Measurements from ENCODE around the gene ATP6AP1. TPM values are rescaled to one million over a fixed set of nuclear protein-coding genes. Genes with fewer than 3 reads are reported as not detected.

Gene ATP6AP1
- total RNA-seq, 3 donors from 2014 or later (not counting 1 experiment from before 2014, with no cell fraction given) = 62.4 to 71.7 (median 65.9) TPM

- no peak overlapping the region for H3K4me3 ChIP-seq (ENCODE audit: low read length)
- Mint-ChIP-seq H3K36me3 (no peaks in the 10 kb centered on the region), H3K27me3 (ENCODE audit: low read depth in 2 of 2) (no peaks in the 10 kb centered on the region), H3K27ac (no peak overlapping the region), H3K4me3 (no peak overlapping the region), H3K9me3 (no peaks in the 10 kb centered on the region), H3K4me1 (peaks cover 10 to 16% of the 10 kb centered on the region in 2 donors)
- DNase-seq = no peak
- 86% methylated on average over 16 of the region's 16 CpGs for WGBS (ENCODE audit: insufficient coverage)
- H3K27ac ChIP-seq (ENCODE audit: low read length) = no peak overlapping the region
- H3K27me3 ChIP-seq (ENCODE audit: control insufficient read depth, insufficient read depth, low read length) = no peaks in the 10 kb centered on the region
- no peak for TF ChIP-seq CTCF (IDR thresholded peaks at IDR 0.05)
- ATAC-seq = no peak
- peaks cover 17% of the 10 kb centered on the region for H3K36me3 ChIP-seq (ENCODE audit: control insufficient read depth, insufficient read depth, low read length)
- H3K9me3 ChIP-seq (ENCODE audit: control insufficient read depth, insufficient read depth, low read length) = no peaks in the 10 kb centered on the region
- H3K4me1 ChIP-seq (ENCODE audit: control insufficient read depth, insufficient read depth, low read length) = peaks cover 50% of the 10 kb centered on the region
- intact Hi-C loops (cut with micrococcal nuclease) = no loop called here
These were observed 56.0 kb downstream of the ATP6AP1 start for GRCh38 chrX:154484255-154485149.

DNA sequence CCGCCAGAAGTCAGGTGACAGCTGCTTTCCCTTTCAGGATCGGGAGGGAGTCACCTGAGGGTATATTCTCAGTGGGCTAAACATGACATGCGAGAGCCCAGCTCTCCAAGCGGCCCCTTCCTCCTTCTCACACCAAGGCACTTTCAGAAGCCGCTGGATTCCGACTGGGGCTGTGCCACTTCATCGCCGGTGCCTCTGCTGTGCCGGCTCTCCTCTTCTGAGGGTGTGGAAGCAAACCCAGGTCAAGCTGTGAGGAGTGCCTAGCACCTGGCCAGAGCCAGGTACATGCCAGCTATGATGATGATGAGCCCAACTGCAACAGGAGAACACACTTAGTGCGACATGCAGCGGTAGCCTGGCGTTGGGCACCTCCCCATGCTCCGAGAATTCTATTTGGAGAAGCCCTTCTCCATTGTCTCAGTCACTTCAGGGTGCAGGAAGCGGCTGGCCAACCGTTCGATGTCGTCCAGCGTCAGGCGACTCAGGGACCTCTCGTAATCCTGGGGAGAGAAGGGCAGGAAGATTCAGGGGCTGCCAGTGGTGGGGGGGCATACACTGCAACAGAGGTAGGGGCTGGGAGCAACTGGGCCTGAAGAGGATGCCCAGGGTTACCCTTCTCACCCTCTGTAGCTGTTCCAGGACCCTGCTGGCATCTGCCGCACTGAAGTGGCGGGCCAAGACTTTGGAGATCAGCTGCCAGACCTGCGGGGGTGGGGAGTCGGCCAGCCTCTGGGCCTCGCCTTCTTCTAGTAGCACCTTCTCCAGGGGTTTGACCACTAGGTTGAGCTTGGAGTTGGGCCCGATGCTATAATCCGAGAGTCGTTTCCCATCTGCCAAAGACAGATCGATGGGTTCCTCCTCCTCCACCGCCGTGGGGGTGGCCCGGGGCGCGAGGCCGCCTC, 56.9 kb downstream of the ATP6AP1 start:
- 55% methylated on average over 35 of the region's 35 CpGs for WGBS (ENCODE audit: insufficient coverage)
- ATAC-seq = no peak
- intact Hi-C loops (cut with micrococcal nuclease) = no loop called here

DNA sequence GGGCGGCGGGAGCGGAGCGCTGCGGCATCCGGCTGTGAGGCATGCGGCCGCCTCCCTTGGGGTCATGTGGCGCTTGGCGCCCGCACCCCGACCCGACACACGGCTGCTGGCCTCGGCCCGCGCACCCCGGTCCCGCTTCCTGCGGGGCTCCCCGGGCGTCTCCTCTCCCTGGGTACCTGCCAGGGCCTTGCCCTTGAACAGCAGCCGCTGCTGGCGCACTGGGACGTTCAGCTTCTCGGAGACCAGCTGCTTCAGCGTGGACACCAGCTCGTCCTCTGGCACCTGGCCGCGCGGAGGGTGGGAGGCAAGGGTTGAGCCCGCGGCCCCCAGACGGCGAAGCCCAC, 57.5 kb downstream of the ATP6AP1 start:
- no peaks in the 10 kb centered on the region for H3K27me3 Mint-ChIP-seq (ENCODE audit: low read depth in 2 of 2)
- intact Hi-C loops (cut with micrococcal nuclease) = no loop called here
- Histone ChIP-seq H3K27me3 (ENCODE audit: control insufficient read depth, insufficient read depth, low read length) (no peaks in the 10 kb centered on the region), H3K9me3 (ENCODE audit: control insufficient read depth, insufficient read depth, low read length) (no peaks in the 10 kb centered on the region), H3K4me1 (ENCODE audit: control insufficient read depth, insufficient read depth, low read length) (peaks cover 54% of the 10 kb centered on the region), H3K27ac (ENCODE audit: low read length) (no peak overlapping the region), H3K36me3 (ENCODE audit: control insufficient read depth, insufficient read depth, low read length) (peaks cover 17% of the 10 kb centered on the region), H3K4me3 (ENCODE audit: low read length) (peak overlapping the region; percentile 49)
- TF ChIP-seq CTCF (IDR thresholded peaks at IDR 0.05) = no peak
- H3K27ac Mint-ChIP-seq = no peak overlapping the region
- DNase-seq (peak; percentile 27 to 62), ATAC-seq (peak in 2 of 3 donors; percentile 2 to 8)
- H3K4me3 Mint-ChIP-seq = no peak overlapping the region
- H3K4me1 Mint-ChIP-seq = peaks cover 15 to 20% of the 10 kb centered on the region in 2 donors
- 0% methylated on average over 35 of the region's 35 CpGs for WGBS (ENCODE audit: insufficient coverage)
- no peaks in the 10 kb centered on the region for H3K36me3 Mint-ChIP-seq
- H3K9me3 Mint-ChIP-seq = no peaks in the 10 kb centered on the region

More for the DNA sequence above, 56.9 kb downstream of the ATP6AP1 start:
- Mint-ChIP-seq H3K27ac (no peak overlapping the region), H3K27me3 (ENCODE audit: low read depth in 2 of 2) (no peaks in the 10 kb centered on the region), H3K9me3 (no peaks in the 10 kb centered on the region), H3K36me3 (no peaks in the 10 kb centered on the region), H3K4me3 (peak overlapping the region; percentile 68), H3K4me1 (peaks cover 15 to 20% of the 10 kb centered on the region in 2 donors)
- H3K4me3 ChIP-seq (ENCODE audit: low read length) = peak overlapping the region; percentile 27
- no peak for DNase-seq
- no peaks in the 10 kb centered on the region for H3K9me3 ChIP-seq (ENCODE audit: control insufficient read depth, insufficient read depth, low read length)
- H3K27ac ChIP-seq (ENCODE audit: low read length) = peak overlapping the region; percentile 60
- H3K4me1 ChIP-seq (ENCODE audit: control insufficient read depth, insufficient read depth, low read length) = peaks cover 53% of the 10 kb centered on the region
- H3K36me3 ChIP-seq (ENCODE audit: control insufficient read depth, insufficient read depth, low read length) = peaks cover 17% of the 10 kb centered on the region
- no peak for TF ChIP-seq CTCF (IDR thresholded peaks at IDR 0.05)
- H3K27me3 ChIP-seq (ENCODE audit: control insufficient read depth, insufficient read depth, low read length) = no peaks in the 10 kb centered on the region

Other genes with a start within 250 kb of the ATP6AP1 start
- gene OPN1MW, start 246.1 kb upstream of the ATP6AP1 start, total RNA-seq = not detected
- not detected for gene OPN1MW2, start 208.9 kb upstream of the ATP6AP1 start, total RNA-seq
- not detected for gene OPN1MW3, start 171.1 kb upstream of the ATP6AP1 start, total RNA-seq
- under 1 TPM in 1 of 3 donors, not detected in 2; 0.61 TPM for gene TEX28, start 133.6 kb upstream of the ATP6AP1 start, total RNA-seq
- gene TKTL1, start 132.9 kb upstream of the ATP6AP1 start, total RNA-seq = 10 to 100 TPM; 17.1 to 42.8 (median 28.8) TPM
- 1,000 to 10,000 TPM; 2,872 to 3,483 (median 2,927) TPM for gene FLNA, start 54.0 kb upstream of the ATP6AP1 start, total RNA-seq
- gene EMD, start 49.4 kb upstream of the ATP6AP1 start, total RNA-seq = 100 to 1,000 TPM; 141 to 175 (median 152) TPM
- 1,000 to 10,000 TPM; 2,249 to 2,456 (median 2,324) TPM for gene RPL10, start 30.3 kb upstream of the ATP6AP1 start, total RNA-seq
- 10 to 100 TPM; 16.7 to 19.6 (median 16.8) TPM for gene DNASE1L1, start 19.4 kb upstream of the ATP6AP1 start, total RNA-seq
- 10 to 100 TPM; 67.3 to 87.2 (median 67.7) TPM for gene TAFAZZIN, start 17.1 kb upstream of the ATP6AP1 start, total RNA-seq
- gene GDI1, start 8.5 kb downstream of the ATP6AP1 start, total RNA-seq = 100 to 1,000 TPM; 138 to 174 (median 140) TPM
- 10 to 100 TPM; 48.9 to 63.2 (median 54.1) TPM for gene FAM50A, start 15.5 kb downstream of the ATP6AP1 start, total RNA-seq
- 10 to 100 TPM; 20.8 to 34.3 (median 32.2) TPM for gene PLXNA3, start 29.6 kb downstream of the ATP6AP1 start, total RNA-seq
- 10 to 100 TPM; 10.8 to 12.5 (median 10.9) TPM for gene LAGE3, start 50.6 kb downstream of the ATP6AP1 start, total RNA-seq
- gene UBL4A, start 57.9 kb downstream of the ATP6AP1 start, total RNA-seq = 10 to 100 TPM; 11.7 to 22.4 (median 17.6) TPM
- 10 to 100 TPM; 26.5 to 42.1 (median 31.8) TPM for gene SLC10A3, start 62.0 kb downstream of the ATP6AP1 start, total RNA-seq
- gene FAM3A, start 87.6 kb downstream of the ATP6AP1 start, total RNA-seq = 10 to 100 TPM; 31.1 to 38.0 (median 37.3) TPM
- 100 to 1,000 TPM; 184 to 220 (median 197) TPM for gene G6PD, start 118.2 kb downstream of the ATP6AP1 start, total RNA-seq
- 10 to 100 TPM; 64.8 to 84.6 (median 84.1) TPM for gene IKBKG, start 118.9 kb downstream of the ATP6AP1 start, total RNA-seq
- gene CTAG1A, start 156.5 kb downstream of the ATP6AP1 start, total RNA-seq = not detected
- gene CTAG1B, start 190.6 kb downstream of the ATP6AP1 start, total RNA-seq = not detected
- gene CTAG2, start 224.9 kb downstream of the ATP6AP1 start, total RNA-seq = not detected